GM12878 (cell line): ENCODE results near the gene TESK2. TPM values are rescaled to one million over a fixed set of nuclear protein-coding genes. Genes with fewer than 3 reads are reported as not detected.
A peak's percentile ranks its signal among the peaks of the same experiment; 100 is the strongest.

Experiments used
- ATAC-seq: fragments of 200-7000 bp; cut with Tn5 transposase; 3 replicates; pipeline ENCODE4 v1.9.1; 2020; ENCODE audit warnings: mild to moderate bottlenecking, moderate library complexity
- BruUV-seq: library from RNA; stranded (reverse); fragments of 400-500 nt; replicated peaks from 2 replicates; lab custom pipeline; 2021; lab: Mats Ljungman, UMichigan
- CTCF ChIA-PET: fragments of 300-600 bp; sonication (Branson Sonifier 250); formaldehyde crosslinking; extraction: SDS; loops from one replicate; lab custom pipeline; 2021; ENCODE audit warnings: inconsistent platforms; lab: Yijun Ruan, JAX
- POLR2A ChIA-PET: fragments of 350-600 bp; formaldehyde crosslinking; extraction: SDS; loops from one replicate; lab custom pipeline; 2021; ENCODE audit warnings: inconsistent platforms; lab: Charles Lee
- RAD21 ChIA-PET: fragments of 300-600 bp; sonication (Branson Sonifier 250); formaldehyde crosslinking; loops from one replicate; lab custom pipeline; 2023; ENCODE audit warnings: antibody characterized with exemption; ENCODE audit not compliant: unreplicated experiment; lab: Charles Lee
- SMC1A ChIA-PET: fragments of 300-600 bp; sonication (Branson Sonifier 250); formaldehyde crosslinking; loops from one replicate; lab custom pipeline; 2023; ENCODE audit not compliant: unreplicated experiment, uncharacterized antibody; lab: Charles Lee
- DNase-seq: peaks from one replicate; pipeline ENCODE4 v3.0.0-alpha.2; 2011; ENCODE audit warnings: low read depth, low spot score
- FAIRE-seq: peaks from 3 replicates; lab custom pipeline; 2011; peaks lifted over from hg19 to GRCh38; lab: Jason Lieb, UNC
- H2AFZ ChIP-seq: 2 replicates; pipeline ENCODE4 v1.6.0; 2011; ENCODE audit warnings: low read depth, low read length, control low read depth; ENCODE audit not compliant: control insufficient read depth
- H3K27ac ChIP-seq: 2 replicates; pipeline ENCODE4 v1.5.1; 2011; ENCODE audit warnings: control low read depth; ENCODE audit not compliant: control insufficient read depth, insufficient read depth
- H3K27me3 ChIP-seq, 2 experiments: replicated peaks in 1 of 2; 2 replicates each; pipeline versions ENCODE4 v1.6.0 to v1.6.1; 2011; ENCODE audit warnings: low read length in 1 of 2; ENCODE audit not compliant: control insufficient read depth in 2 of 2, insufficient read depth in 2 of 2
- H3K36me3 ChIP-seq, 2 experiments: 2 replicates each; pipeline ENCODE4 v1.5.1; 2011; ENCODE audit warnings: low read length in 1 of 2; ENCODE audit not compliant: control insufficient read depth in 2 of 2, insufficient read depth in 2 of 2
- H3K4me1 ChIP-seq: 2 replicates; pipeline ENCODE4 v1.6.1; 2011; ENCODE audit warnings: mild to moderate bottlenecking, low read length, moderate library complexity, mixed read lengths; ENCODE audit not compliant: control insufficient read depth, insufficient read depth
- H3K4me2 ChIP-seq: 2 replicates; pipeline ENCODE4 v1.6.0; 2011; ENCODE audit warnings: control low read depth; ENCODE audit not compliant: control insufficient read depth, insufficient read depth
- H3K4me3 ChIP-seq: fragments of 200-600 bp; sonication (generic); 2 replicates; pipeline ENCODE4 v1.5.1; 2016
- H3K79me2 ChIP-seq: 2 replicates; pipeline ENCODE4 v1.6.0; 2011; ENCODE audit warnings: low read length; ENCODE audit not compliant: control insufficient read depth, insufficient read depth
- H3K9ac ChIP-seq: 2 replicates; pipeline ENCODE4 v1.8.0; 2011; ENCODE audit warnings: low read length, control low read depth, mixed read lengths; ENCODE audit not compliant: control insufficient read depth, insufficient read depth
- H3K9me3 ChIP-seq: replicated peaks from 3 replicates; pipeline ENCODE4 v1.5.1; 2011; ENCODE audit warnings: mild to moderate bottlenecking, low read length; ENCODE audit not compliant: control insufficient read depth, insufficient read depth
- H4K20me1 ChIP-seq: 2 replicates; pipeline ENCODE4 v1.6.0; 2011; ENCODE audit not compliant: control insufficient read depth, insufficient read depth
- BACH1 ChIP-seq: fragments of 450-650 bp; IDR thresholded peaks from 2 replicates; pipeline ENCODE4 v1.6.1; 2017; ENCODE audit warnings: mild to moderate bottlenecking, borderline replicate concordance
- FOXM1 ChIP-seq: IDR thresholded peaks from 2 replicates; pipeline ENCODE4 v1.6.1; 2012; ENCODE audit warnings: low read depth, mild to moderate bottlenecking, inconsistent platforms, low read length, moderate library complexity
- IRF4 ChIP-seq: IDR thresholded peaks from 2 replicates; pipeline ENCODE4 v1.6.1; 2011; ENCODE audit warnings: low read depth, low read length
- LARP7 ChIP-seq: fragments of 450-650 bp; IDR thresholded peaks from 2 replicates; pipeline ENCODE4 v1.6.1; 2017; ENCODE audit warnings: mild to moderate bottlenecking
- NFIC ChIP-seq: IDR thresholded peaks from 2 replicates; pipeline ENCODE4 v1.6.1; 2012; ENCODE audit warnings: low read depth, mild to moderate bottlenecking, inconsistent platforms, low read length, moderate library complexity
- SMC3 ChIP-seq: IDR thresholded peaks from 2 replicates; pipeline ENCODE4 v1.6.1; 2011; ENCODE audit warnings: low read length, improper control_type of control experiment, borderline replicate concordance
- SP1 ChIP-seq: IDR thresholded peaks from one replicate; pipeline ENCODE4 v1.6.1; 2011; ENCODE audit warnings: low read depth, low read length
- TCF12 ChIP-seq: IDR thresholded peaks from 2 replicates; pipeline ENCODE4 v1.6.1; 2011; ENCODE audit warnings: low read depth, mild to moderate bottlenecking, low read length
- ZNF622 ChIP-seq: fragments of 450-650 bp; IDR thresholded peaks from 2 replicates; pipeline ENCODE4 v1.6.1; 2017; ENCODE audit warnings: mild to moderate bottlenecking, inconsistent platforms
- WGBS: methylation state at CpG from one replicate; pipeline ENCODE4 v1.1.6; 2016; ENCODE audit warnings: low lambda C conversion rate; ENCODE audit not compliant: insufficient replicate concordance, insufficient coverage; ENCODE audit errors: missing lambda C conversion rate; 5-methylcytosine and 5-hydroxymethylcytosine counted together
- in situ Hi-C: fragments of 300-500 bp; cut with MboI; formaldehyde crosslinking; loops from 9 replicates; pipeline ENCODE4 v1.14.3; 2018; ENCODE audit warnings: mixed read lengths
- intact Hi-C: fragments of 100-400 bp; cut with micrococcal nuclease; formaldehyde crosslinking; loops from one replicate; pipeline ENCODE4 v1.14.2; 2022; ENCODE audit not compliant: unreplicated experiment
- polyA plus RNA-seq, 11 experiments: library from polyadenylated mRNA; depleted of rRNA in 4 of 11; unstranded in 6 of 11; stranded (reverse) in 5 of 11; fragments of >200 nt; fragmentation: Nextera tagmentation in 4 of 11; fragmentation: Illumina TruSeq in 1 of 11; extraction: Ambion mirVana in 4 of 11; extraction: Trizol in 1 of 11; gene quantifications; 1 replicate in 1 of 11; 2 replicates in 10 of 11; pipeline versions ENCODE4 v1.2.1 to v1.2.3, GENCODE V29; 2011 to 2016; ENCODE audit warnings: inconsistent platforms in 2 of 11, missing spikeins in 2 of 11, low read depth in 1 of 11
- total RNA-seq, 4 experiments: library from RNA; depleted of rRNA in 3 of 4; stranded (reverse); fragments of >200 nt in 3 of 4; fragmentation: Illumina TruSeq in 1 of 4; extraction: Trizol in 1 of 4; gene quantifications; 2 replicates each; pipeline versions ENCODE4 v1.2.1 to v1.2.3, GENCODE V29; 2013 to 2021

The TESK2 gene
- total and polyA plus RNA-seq, 10 of the 15 experiments (the other 5 are each of a cell fraction or from before 2014, with no cell fraction given), result 2.2 to 10.0 (median 5.7) TPM

DNA sequence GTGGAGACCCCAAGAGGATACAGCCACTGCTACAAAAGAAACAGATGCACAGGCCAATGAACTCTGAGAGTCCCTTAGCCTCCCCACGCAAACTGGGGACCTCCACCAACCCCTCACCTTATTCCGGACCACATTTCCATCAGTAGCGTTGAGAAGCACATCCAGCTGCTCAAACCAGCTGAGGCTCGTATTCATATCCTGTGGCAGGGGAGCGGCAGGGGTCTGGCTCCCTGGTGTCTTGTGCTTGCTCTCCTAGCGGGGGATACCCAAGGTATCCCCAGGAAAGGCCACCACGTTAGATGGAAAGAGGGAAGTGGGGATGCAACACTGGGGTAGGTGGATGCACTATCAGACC lies 8.4 kb upstream of the TESK2 start:
- intact Hi-C loops (no loop called here), in situ Hi-C loops (loop anchor here (10.0 kb wide), 1 partner anchor 765 kb away; the partner anchor contains the start of genes KIF2C and RNU5D-1)
- POLR2A ChIA-PET, result interaction anchor here (0.7 to 5.0 kb wide), 14 partner anchors 9 to 196 kb away, joined by 3 to 42 read pairs (median 4); partner anchors contain the start of genes AKR1A1, MUTYH, NASP and PRDX1
- Histone ChIP-seq H3K27ac (peak overlapping the region; percentile 54), H3K9ac (peak overlapping the region; percentile 70), H3K4me3 (peak overlapping the region; percentile 93), H3K4me1 (peaks cover 15% of the 10 kb centered on the region), H3K9me3 (no peaks in the 10 kb centered on the region)
- WGBS, result 2% methylated on average over 7 of the region's 7 CpGs
- CTCF ChIA-PET, result interaction anchor here (0.9 to 7.4 kb wide), 13 partner anchors 8 to 767 kb away, joined by 3 to 84 read pairs (median 5); partner anchors contain the start of genes AKR1A1, MUTYH, PRDX1 and TESK2
- RAD21 ChIA-PET, result interaction anchor here (0.5 to 4.8 kb wide), 14 partner anchors 8 to 485 kb away, joined by 3 to 47 read pairs (median 10); partner anchors contain the start of genes AKR1A1, MUTYH, NASP and PRDX1
- TF ChIP-seq SP1 (no peak), SMC3 (0 out of 2 replicates have a peak, but pooled peaks have one; percentile 3), BACH1 (0 out of 2 replicates have a peak, but pooled peaks have one; percentile 5)
- TF ChIP-seq, all 136 proteins: peak for 2
- DNase-seq (no peak), FAIRE-seq (no peak), ATAC-seq (no peak; the same call in 2 of the 3 replicates)
- H4K20me1 ChIP-seq, result no peaks in the 10 kb centered on the region
- H3K36me3 ChIP-seq, result no peaks in the 10 kb centered on the region
- H3K4me2 ChIP-seq, result peak overlapping the region; percentile 91
- H3K79me2 ChIP-seq, result peaks cover 9% of the 10 kb centered on the region
- SMC1A ChIA-PET, result interaction anchor here (0.9 to 4.3 kb wide), 19 partner anchors 7 to 488 kb away, joined by 3 to 47 read pairs (median 5); partner anchors contain the start of genes AKR1A1, HECTD3, MUTYH and NASP
- BruUV-seq, result no TSS peak
- no peaks in the 10 kb centered on the region for H3K27me3 ChIP-seq
- H2AFZ ChIP-seq, result peak overlapping the region; percentile 94

DNA sequence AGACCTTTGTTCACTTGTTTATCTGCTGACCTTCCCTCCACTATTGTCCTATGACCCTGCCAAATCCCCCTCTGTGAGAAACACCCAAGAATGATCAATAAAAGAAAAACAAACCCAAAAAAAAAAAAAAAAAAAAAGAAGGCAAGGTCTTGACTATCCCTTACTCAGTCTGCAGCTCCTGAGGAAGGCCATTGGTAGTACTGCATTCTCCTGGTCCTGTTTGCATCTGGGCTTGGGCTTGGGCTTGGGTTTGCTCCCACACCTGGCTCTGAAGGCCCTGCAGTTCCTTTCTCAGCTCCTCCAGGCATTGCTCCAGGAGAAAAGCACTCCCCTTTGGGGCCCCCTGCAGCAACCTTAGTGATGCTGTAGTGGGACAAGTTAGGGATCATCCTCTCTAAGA lies 7.3 kb upstream of the TESK2 start:
- DNase-seq (no peak), ATAC-seq (no peak)
- no peaks in the 10 kb centered on the region for H3K27me3 ChIP-seq
- no peak overlapping the region for H3K27ac ChIP-seq
- ChIA-PET POLR2A (interaction anchor here (2.4 to 5.0 kb wide), 2 partner anchors 47 to 158 kb away, joined by 18 to 28 read pairs; partner anchors contain the start of genes MUTYH and TOE1), SMC1A (interaction anchor here (0.9 to 4.3 kb wide), 7 partner anchors 28 to 191 kb away, joined by 3 to 47 read pairs (median 3); partner anchors contain the start of genes MUTYH and NASP)
- H3K9ac ChIP-seq, result no peak overlapping the region
- no peaks in the 10 kb centered on the region for H4K20me1 ChIP-seq
- no peak overlapping the region for H2AFZ ChIP-seq
- no TSS peak for BruUV-seq
- TF ChIP-seq LARP7 (no peak), NFIC (no peak), FOXM1 (no peak), ZNF622 (no peak), TCF12 (no peak), IRF4 (no peak)
- TF ChIP-seq, all 136 proteins: peak for 0
- Histone ChIP-seq H3K4me1 (peaks cover 9% of the 10 kb centered on the region), H3K4me3 (no peak overlapping the region; the same call in 1 of the 2 replicates), H3K9me3 (no peaks in the 10 kb centered on the region), H3K36me3 (no peaks in the 10 kb centered on the region), H3K79me2 (peaks cover 9% of the 10 kb centered on the region), H3K4me2 (no peak overlapping the region)
- in situ Hi-C loops (loop anchor here (10.0 kb wide), 1 partner anchor 763 kb away; the partner anchor contains the start of genes KIF2C and RNU5D-1), intact Hi-C loops (no loop called here)
- no peak for FAIRE-seq
- RAD21 ChIA-PET, result interaction anchor here (0.7 to 4.2 kb wide), 4 partner anchors 53 to 158 kb away, joined by 3 to 25 read pairs (median 16); partner anchors contain the start of genes AKR1A1, MUTYH and TOE1
- CTCF ChIA-PET, result interaction anchor here (0.9 to 7.4 kb wide), 6 partner anchors 9 to 158 kb away, joined by 3 to 84 read pairs (median 6); partner anchors contain the start of genes MUTYH and TOE1
